MM.1S (cell line): Measurements from ENCODE around the gene ATP11B.

Source experiments
- DNase-seq: peaks from one replicate; pipeline ENCODE4 v3.0.0-alpha.2; 2015
- H2AFZ ChIP-seq: fragments of 300-600 bp; sonication (generic); 2 replicates; pipeline ENCODE4 v1.6.0; 2016; ENCODE audit warnings: antibody characterized with exemption, low read length
- H3F3A ChIP-seq: fragments of 300-600 bp; sonication (generic); 2 replicates; pipeline ENCODE4 v1.6.1; 2016; ENCODE audit warnings: mild to moderate bottlenecking, antibody characterized with exemption, low read length, moderate library complexity, mixed read lengths; ENCODE audit not compliant: insufficient read depth
- H3K27ac ChIP-seq: fragments of 300-600 bp; sonication (generic); 2 replicates; pipeline ENCODE4 v1.5.1; 2016; ENCODE audit warnings: mild to moderate bottlenecking, low read length
- H3K27me3 ChIP-seq: fragments of 300-600 bp; sonication (generic); replicated peaks from 2 replicates; pipeline ENCODE4 v1.6.0; 2016; ENCODE audit warnings: low read length; ENCODE audit not compliant: insufficient read depth
- H3K36me3 ChIP-seq: fragments of 300-600 bp; sonication (generic); replicated peaks from 2 replicates; pipeline ENCODE4 v1.6.1; 2016; ENCODE audit warnings: mild to moderate bottlenecking, low read length, mixed read lengths; ENCODE audit not compliant: insufficient read depth
- H3K4me1 ChIP-seq: fragments of 300-600 bp; sonication (generic); 2 replicates; pipeline ENCODE4 v1.6.1; 2016; ENCODE audit warnings: low read length, mixed read lengths
- H3K4me2 ChIP-seq: fragments of 300-600 bp; sonication (generic); 2 replicates; pipeline ENCODE4 v1.6.0; 2016; ENCODE audit warnings: low read depth, low read length
- H3K4me3 ChIP-seq: fragments of 300-600 bp; sonication (generic); 2 replicates; pipeline ENCODE4 v1.5.1; 2016; ENCODE audit warnings: low read length, mixed read lengths
- H3K79me2 ChIP-seq: fragments of 300-600 bp; sonication (generic); 2 replicates; pipeline ENCODE4 v1.6.1; 2016; ENCODE audit warnings: mixed run types, low read length, mixed read lengths
- H3K9ac ChIP-seq: fragments of 300-600 bp; sonication (generic); 2 replicates; pipeline ENCODE4 v1.6.1; 2016; ENCODE audit warnings: low read length, mixed read lengths
- H3K9me2 ChIP-seq: fragments of 300-600 bp; sonication (generic); replicated peaks from 2 replicates; pipeline ENCODE4 v1.6.1; 2016; ENCODE audit warnings: mild to moderate bottlenecking, low read length, mixed read lengths; ENCODE audit not compliant: insufficient read depth
- H3K9me3 ChIP-seq: fragments of 300-600 bp; sonication (generic); replicated peaks from 2 replicates; pipeline ENCODE4 v1.6.1; 2016; ENCODE audit warnings: mild to moderate bottlenecking, low read length, mixed read lengths; ENCODE audit not compliant: insufficient read depth
- H4K20me1 ChIP-seq: fragments of 300-600 bp; sonication (generic); 2 replicates; pipeline ENCODE4 v1.6.1; 2016; ENCODE audit warnings: mild to moderate bottlenecking, low read length, moderate library complexity, mixed read lengths; ENCODE audit not compliant: insufficient read depth
- EZH2 ChIP-seq: fragments of 300-600 bp; sonication (generic); optimal IDR thresholded peaks from 2 replicates; pipeline ENCODE3; 2017; ENCODE audit warnings: low read depth, mild to moderate bottlenecking, antibody characterized with exemption, low read length, mixed read lengths
- EZH2phosphoT487 ChIP-seq: fragments of 300-600 bp; sonication (generic); IDR thresholded peaks from 2 replicates; pipeline ENCODE4 v1.6.1; 2018; ENCODE audit warnings: antibody characterized with exemption, low read length
- TF ChIP-seq, protein P1 (sequence below): fragments of 300-600 bp; sonication (generic); IDR thresholded peaks from 2 replicates; pipeline ENCODE4 v1.5.1; 2016; ENCODE audit warnings: antibody characterized with exemption, low read length, mixed read lengths

Gene ATP11B

DNA sequence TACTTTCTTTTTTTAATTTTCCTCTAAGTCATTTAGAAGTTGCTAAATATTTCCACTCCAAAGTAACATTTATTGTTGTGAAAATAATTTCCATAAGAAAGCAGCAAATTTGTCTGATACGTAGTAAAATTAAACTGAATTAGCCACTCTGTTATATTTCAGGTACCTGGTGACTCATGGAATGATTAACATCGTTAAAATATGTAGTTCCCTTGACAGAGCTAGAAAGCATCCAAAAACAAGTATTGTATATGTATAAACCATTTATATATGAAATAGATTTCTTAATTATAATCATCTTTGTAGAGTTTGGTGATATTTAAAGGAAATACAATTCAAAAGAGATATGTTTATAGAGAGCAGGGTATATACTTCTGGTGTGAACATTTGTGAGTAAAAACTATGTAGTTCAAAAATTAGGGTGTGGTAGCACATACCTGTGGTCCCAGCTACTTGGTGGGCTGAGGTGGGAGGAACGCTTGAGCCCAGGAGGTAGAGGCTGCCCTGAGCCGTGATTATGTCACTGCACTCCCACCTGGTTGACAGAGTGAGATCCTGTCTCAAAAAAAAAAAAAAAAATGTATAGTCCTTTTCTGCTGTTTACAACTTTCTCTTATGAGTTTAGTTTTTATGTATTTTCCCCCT is 36.6 kb downstream of the ATP11B start:
- TF ChIP-seq, protein P1, sequence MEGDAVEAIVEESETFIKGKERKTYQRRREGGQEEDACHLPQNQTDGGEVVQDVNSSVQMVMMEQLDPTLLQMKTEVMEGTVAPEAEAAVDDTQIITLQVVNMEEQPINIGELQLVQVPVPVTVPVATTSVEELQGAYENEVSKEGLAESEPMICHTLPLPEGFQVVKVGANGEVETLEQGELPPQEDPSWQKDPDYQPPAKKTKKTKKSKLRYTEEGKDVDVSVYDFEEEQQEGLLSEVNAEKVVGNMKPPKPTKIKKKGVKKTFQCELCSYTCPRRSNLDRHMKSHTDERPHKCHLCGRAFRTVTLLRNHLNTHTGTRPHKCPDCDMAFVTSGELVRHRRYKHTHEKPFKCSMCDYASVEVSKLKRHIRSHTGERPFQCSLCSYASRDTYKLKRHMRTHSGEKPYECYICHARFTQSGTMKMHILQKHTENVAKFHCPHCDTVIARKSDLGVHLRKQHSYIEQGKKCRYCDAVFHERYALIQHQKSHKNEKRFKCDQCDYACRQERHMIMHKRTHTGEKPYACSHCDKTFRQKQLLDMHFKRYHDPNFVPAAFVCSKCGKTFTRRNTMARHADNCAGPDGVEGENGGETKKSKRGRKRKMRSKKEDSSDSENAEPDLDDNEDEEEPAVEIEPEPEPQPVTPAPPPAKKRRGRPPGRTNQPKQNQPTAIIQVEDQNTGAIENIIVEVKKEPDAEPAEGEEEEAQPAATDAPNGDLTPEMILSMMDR: no peak
- TF ChIP-seq EZH2: no peak
- TF ChIP-seq EZH2phosphoT487: no peak
- no peak overlapping the region for H2AFZ ChIP-seq
- no peak overlapping the region for H3K9ac ChIP-seq
- H3K79me2 ChIP-seq: peaks cover 79% of the 10 kb centered on the region
- H3K9me3 ChIP-seq: no peaks in the 10 kb centered on the region
- H3K27ac ChIP-seq: no peak overlapping the region
- no peak overlapping the region for H3K4me3 ChIP-seq
- no peaks in the 10 kb centered on the region; the same call in none of the 2 replicates for H3K36me3 ChIP-seq
- no peak for DNase-seq
- no peaks in the 10 kb centered on the region for H4K20me1 ChIP-seq
- no peak overlapping the region for H3K4me2 ChIP-seq
- H3F3A ChIP-seq: no peaks in the 10 kb centered on the region
- H3K27me3 ChIP-seq: no peaks in the 10 kb centered on the region
- no peaks in the 10 kb centered on the region for H3K9me2 ChIP-seq
- peaks cover 12% of the 10 kb centered on the region for H3K4me1 ChIP-seq

DNA sequence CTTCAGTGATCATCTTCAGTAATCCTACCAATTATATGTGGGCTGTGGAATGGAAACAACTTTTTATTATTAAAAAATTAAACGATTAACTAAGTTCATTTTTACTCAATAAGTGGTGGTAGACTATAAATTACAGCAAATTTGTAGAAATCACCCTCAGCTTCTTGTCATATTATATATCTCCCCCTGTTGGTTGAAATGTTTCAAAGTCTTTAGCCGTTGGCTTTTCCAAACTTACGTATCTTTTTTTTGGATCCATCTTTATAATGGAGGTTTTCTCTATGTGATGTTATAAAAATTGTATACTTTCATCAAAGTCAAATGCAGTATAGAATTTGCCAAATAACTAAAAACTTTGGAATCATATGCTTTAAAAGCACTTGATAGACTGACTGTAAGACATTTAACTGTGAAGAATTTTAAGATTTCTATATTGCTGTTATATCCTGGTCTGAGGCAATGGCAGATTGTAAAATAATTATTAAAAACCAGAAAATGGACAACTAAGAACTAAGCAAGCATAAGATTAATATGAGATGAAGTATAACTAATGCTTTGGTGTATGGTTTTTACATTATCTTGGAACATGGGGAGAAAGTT is 44.7 kb downstream of the ATP11B start:
- Histone ChIP-seq H3K9ac (no peak overlapping the region), H3F3A (no peaks in the 10 kb centered on the region), H3K36me3 (peaks cover 8% of the 10 kb centered on the region), H3K9me2 (no peaks in the 10 kb centered on the region), H4K20me1 (no peaks in the 10 kb centered on the region), H3K4me3 (no peak overlapping the region), H2AFZ (no peak overlapping the region), H3K27me3 (no peaks in the 10 kb centered on the region), H3K27ac (no peak overlapping the region), H3K4me1 (peaks cover 6% of the 10 kb centered on the region; the same call in 1 of the 2 replicates), H3K79me2 (peaks cover 27% of the 10 kb centered on the region), H3K4me2 (no peak overlapping the region), H3K9me3 (no peaks in the 10 kb centered on the region)
- TF ChIP-seq, protein P1: peak; percentile 46; the same call in 1 of the 2 replicates
- TF ChIP-seq EZH2 (no peak), EZH2phosphoT487 (no peak)
- peak; percentile 23 for DNase-seq

DNA sequence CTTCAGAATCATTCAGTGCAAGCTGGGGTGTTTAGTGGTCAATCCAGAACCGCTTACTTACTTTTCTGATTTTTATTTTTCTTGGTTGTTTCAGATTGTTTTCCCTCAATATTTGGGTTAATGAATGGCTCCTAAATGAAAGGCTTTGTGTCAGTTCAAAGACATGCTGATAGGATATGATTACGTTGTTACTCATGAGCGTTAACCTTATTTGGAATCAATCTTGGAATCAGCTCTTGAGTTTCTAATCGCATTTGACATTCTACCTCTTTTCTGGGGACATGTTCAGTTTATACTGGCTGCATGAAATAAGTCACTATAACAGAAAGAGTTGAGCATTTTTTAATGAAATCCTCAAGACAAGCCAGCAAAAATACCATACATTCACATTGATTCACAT is 50.2 kb downstream of the ATP11B start:
- Histone ChIP-seq H4K20me1 (no peaks in the 10 kb centered on the region), H3K79me2 (no peaks in the 10 kb centered on the region), H3K9ac (no peak overlapping the region), H3K9me2 (no peaks in the 10 kb centered on the region), H3K4me3 (no peak overlapping the region), H3K4me1 (no peaks in the 10 kb centered on the region), H3F3A (no peaks in the 10 kb centered on the region), H3K27me3 (no peaks in the 10 kb centered on the region), H3K4me2 (no peak overlapping the region), H3K27ac (no peak overlapping the region), H3K36me3 (peaks cover 10% of the 10 kb centered on the region; the same call in 1 of the 2 replicates), H3K9me3 (no peaks in the 10 kb centered on the region), H2AFZ (no peak overlapping the region)
- TF ChIP-seq EZH2phosphoT487 (no peak), EZH2 (no peak)
- TF ChIP-seq, protein P1: no peak
- DNase-seq: no peak
